ENCODE data around the gene SPPL2C. TPM values are rescaled to one million over a fixed set of nuclear protein-coding genes. Genes with fewer than 3 reads are reported as not detected.

The SPPL2C gene, protein sequence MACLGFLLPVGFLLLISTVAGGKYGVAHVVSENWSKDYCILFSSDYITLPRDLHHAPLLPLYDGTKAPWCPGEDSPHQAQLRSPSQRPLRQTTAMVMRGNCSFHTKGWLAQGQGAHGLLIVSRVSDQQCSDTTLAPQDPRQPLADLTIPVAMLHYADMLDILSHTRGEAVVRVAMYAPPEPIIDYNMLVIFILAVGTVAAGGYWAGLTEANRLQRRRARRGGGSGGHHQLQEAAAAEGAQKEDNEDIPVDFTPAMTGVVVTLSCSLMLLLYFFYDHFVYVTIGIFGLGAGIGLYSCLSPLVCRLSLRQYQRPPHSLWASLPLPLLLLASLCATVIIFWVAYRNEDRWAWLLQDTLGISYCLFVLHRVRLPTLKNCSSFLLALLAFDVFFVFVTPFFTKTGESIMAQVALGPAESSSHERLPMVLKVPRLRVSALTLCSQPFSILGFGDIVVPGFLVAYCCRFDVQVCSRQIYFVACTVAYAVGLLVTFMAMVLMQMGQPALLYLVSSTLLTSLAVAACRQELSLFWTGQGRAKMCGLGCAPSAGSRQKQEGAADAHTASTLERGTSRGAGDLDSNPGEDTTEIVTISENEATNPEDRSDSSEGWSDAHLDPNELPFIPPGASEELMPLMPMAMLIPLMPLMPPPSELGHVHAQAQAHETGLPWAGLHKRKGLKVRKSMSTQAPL
- not detected for polyA plus RNA-seq
- long read RNA-seq, donor 1: 0 reads
- long read RNA-seq, donor 2: 0 reads
- long read RNA-seq, donor 3: 0 reads
- long read RNA-seq, donor 4: 0 reads
- long read RNA-seq, donor 5: 0 reads
- long read RNA-seq, donor 6: 0 reads
- long read RNA-seq, donor 7: 0 reads
- long read RNA-seq, donor 8: 0 reads
- long read RNA-seq, donor 9: 0 reads
- long read RNA-seq, donor 10: 0 reads

DNA sequence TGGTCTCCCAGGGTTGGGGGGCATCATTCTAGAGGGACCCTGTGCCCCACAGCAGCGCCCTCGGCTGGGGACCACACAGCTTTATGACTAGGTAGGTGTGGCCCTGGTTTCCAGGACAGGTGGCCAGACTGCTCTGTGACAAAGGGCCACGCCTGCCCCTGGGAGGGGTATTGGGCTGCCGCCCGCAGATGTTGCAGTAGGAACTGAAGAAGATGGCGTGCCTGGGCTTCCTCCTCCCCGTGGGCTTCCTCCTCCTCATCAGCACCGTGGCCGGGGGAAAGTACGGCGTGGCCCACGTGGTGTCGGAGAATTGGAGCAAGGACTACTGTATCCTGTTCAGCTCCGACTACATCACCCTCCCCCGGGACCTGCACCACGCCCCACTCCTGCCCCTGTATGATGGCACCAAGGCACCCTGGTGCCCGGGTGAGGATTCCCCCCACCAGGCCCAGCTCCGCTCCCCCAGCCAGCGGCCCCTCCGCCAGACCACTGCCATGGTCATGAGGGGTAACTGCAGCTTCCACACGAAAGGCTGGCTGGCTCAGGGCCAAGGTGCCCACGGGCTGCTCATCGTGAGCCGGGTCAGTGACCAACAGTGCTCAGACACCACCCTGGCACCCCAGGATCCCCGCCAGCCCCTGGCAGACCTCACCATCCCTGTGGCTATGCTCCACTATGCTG is at the start of gene SPPL2C:
Gene SPPL2C, plus strand, starts transcription at position 187 of the 681 bp plus-strand sequence. Its CDS starts 26 bp downstream, at position 213.
- DNase-seq (peak in 1 of 2 donors; percentile 16), FAIRE-seq (no peak)
- peaks cover 0 to 1% (median 0%) of the 10 kb centered on the region in 3 donors for H3K27me3 ChIP-seq (ENCODE audit: control insufficient read depth in 3 of 3, insufficient read depth in 3 of 3, low read length in 3 of 3)
- WGBS, 3 donors: 51 to 75% (median 56%) methylated on average over 20 to 25 of the region's 25 CpGs
- H3K4me3 ChIP-seq (ENCODE audit: low read depth in 1 of 3, low read length in 3 of 3): no peak within 1 kb of the TSS
- no peaks in the 10 kb centered on the region for H3K4me1 ChIP-seq (ENCODE audit: control insufficient read depth in 3 of 3, insufficient read depth in 2 of 3, low read depth in 1 of 3, low read length in 2 of 3)
- H3K9me3 ChIP-seq (ENCODE audit: control insufficient read depth in 2 of 2, insufficient read depth in 1 of 2, low read depth in 1 of 2, low read length in 1 of 2): no peaks in the 10 kb centered on the region
- H3K27ac ChIP-seq (ENCODE audit: low read depth in 1 of 3, low read length in 2 of 3): no peak within 1 kb of the TSS
- no peaks in the 10 kb centered on the region for H3K36me3 ChIP-seq (ENCODE audit: control insufficient read depth in 3 of 3, insufficient read depth in 2 of 3, low read depth in 1 of 3, low read length in 3 of 3)

DNA sequence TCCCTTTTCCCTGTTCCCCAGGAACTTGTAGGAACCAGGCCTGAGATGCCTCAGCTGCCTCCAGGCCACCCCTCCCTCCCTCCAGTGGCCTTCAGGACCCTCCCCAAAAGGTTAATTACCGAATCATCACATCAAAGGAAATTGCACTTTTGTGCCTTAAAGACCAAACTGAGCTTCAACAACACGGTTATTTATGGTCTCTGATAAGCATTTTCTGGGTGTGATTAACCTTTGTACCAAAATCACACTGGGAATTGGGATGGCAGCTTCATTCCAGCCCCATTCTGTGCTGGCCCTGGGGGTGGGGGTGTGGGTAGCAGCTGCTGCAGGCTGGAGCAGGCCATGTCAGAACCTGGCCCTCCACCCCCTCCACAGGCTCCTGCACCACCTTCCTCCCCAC is 43.9 kb upstream of the SPPL2C start:
- WGBS, 3 donors: 3 to 24% (median 9%) methylated on average over 2 of the region's 2 CpGs
- no peak overlapping the region for H3K4me3 ChIP-seq (ENCODE audit: low read depth in 1 of 3, low read length in 3 of 3)
- FAIRE-seq: no peak
- no peaks in the 10 kb centered on the region for H3K9me3 ChIP-seq (ENCODE audit: control insufficient read depth in 2 of 2, insufficient read depth in 1 of 2, low read depth in 1 of 2, low read length in 1 of 2)
- peak; percentile 44 to 54 for DNase-seq
- H3K27me3 ChIP-seq (ENCODE audit: control insufficient read depth in 3 of 3, insufficient read depth in 3 of 3, low read length in 3 of 3): peaks cover 0 to 7% (median 5%) of the 10 kb centered on the region in 3 donors
- H3K36me3 ChIP-seq (ENCODE audit: control insufficient read depth in 3 of 3, insufficient read depth in 2 of 3, low read depth in 1 of 3, low read length in 3 of 3): no peaks in the 10 kb centered on the region
- H3K4me1 ChIP-seq (ENCODE audit: control insufficient read depth in 3 of 3, insufficient read depth in 2 of 3, low read depth in 1 of 3, low read length in 2 of 3): peaks cover 0 to 5% (median 0%) of the 10 kb centered on the region in 3 donors
- no peak overlapping the region for H3K27ac ChIP-seq (ENCODE audit: low read depth in 1 of 3, low read length in 2 of 3)

DNA sequence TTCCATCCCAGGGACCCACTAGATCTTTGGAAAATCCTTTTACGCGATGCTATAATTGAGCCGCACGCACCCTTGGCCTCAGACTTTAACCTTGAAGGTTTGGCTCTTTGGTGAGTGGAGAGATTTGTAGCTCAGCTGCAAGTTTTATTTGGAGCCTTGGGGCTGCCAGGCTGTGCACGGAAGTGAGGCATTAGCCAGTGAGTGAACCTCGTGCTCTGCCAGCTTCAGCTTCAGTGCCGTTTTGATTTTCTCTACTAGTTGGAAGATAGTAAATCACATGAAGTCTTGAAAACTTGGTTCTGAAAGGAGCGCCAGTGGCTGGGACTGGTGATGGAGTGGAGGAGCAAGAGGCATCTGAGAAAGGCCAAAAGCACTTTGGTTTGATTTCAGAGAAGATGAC is 43.3 kb upstream of the SPPL2C start:
- Histone ChIP-seq H3K4me3 (ENCODE audit: low read depth in 1 of 3, low read length in 3 of 3) (no peak overlapping the region), H3K27ac (ENCODE audit: low read depth in 1 of 3, low read length in 2 of 3) (no peak overlapping the region), H3K4me1 (ENCODE audit: control insufficient read depth in 3 of 3, insufficient read depth in 2 of 3, low read depth in 1 of 3, low read length in 2 of 3) (peaks cover 0 to 5% (median 0%) of the 10 kb centered on the region in 3 donors), H3K27me3 (ENCODE audit: control insufficient read depth in 3 of 3, insufficient read depth in 3 of 3, low read length in 3 of 3) (peaks cover 0 to 7% (median 0%) of the 10 kb centered on the region in 3 donors), H3K9me3 (ENCODE audit: control insufficient read depth in 2 of 2, insufficient read depth in 1 of 2, low read depth in 1 of 2, low read length in 1 of 2) (no peaks in the 10 kb centered on the region), H3K36me3 (ENCODE audit: control insufficient read depth in 3 of 3, insufficient read depth in 2 of 3, low read depth in 1 of 3, low read length in 3 of 3) (no peaks in the 10 kb centered on the region)
- FAIRE-seq (no peak), DNase-seq (peak; percentile 9 to 55)
- WGBS, 3 donors: 18 to 53% (median 39%) methylated on average over 8 of the region's 8 CpGs

DNA sequence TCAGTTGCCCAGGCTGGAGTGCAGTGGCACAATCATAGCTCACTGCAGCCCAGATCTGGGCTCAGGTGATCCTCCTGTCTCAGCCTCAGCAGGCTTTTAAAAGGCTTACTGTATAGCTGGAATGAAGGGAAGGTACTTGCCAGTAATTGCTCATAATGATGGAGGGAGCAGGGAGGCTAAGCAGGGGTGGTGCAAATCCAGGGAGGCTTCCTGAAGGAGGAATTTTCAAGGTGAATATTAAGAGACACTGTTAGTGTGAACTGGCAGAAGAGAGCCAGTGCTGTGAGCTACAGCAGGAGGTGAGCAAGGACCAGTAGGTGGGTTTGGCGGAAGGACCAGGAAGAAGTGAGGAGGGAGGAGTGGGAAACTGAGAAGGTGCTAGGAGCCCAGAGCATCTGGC is 35.8 kb upstream of the SPPL2C start:
- Histone ChIP-seq H3K27me3 (ENCODE audit: control insufficient read depth in 3 of 3, insufficient read depth in 3 of 3, low read length in 3 of 3) (peaks cover 0 to 11% (median 0%) of the 10 kb centered on the region in 3 donors), H3K27ac (ENCODE audit: low read depth in 1 of 3, low read length in 2 of 3) (no peak overlapping the region), H3K4me3 (ENCODE audit: low read depth in 1 of 3, low read length in 3 of 3) (no peak overlapping the region), H3K36me3 (ENCODE audit: control insufficient read depth in 3 of 3, insufficient read depth in 2 of 3, low read depth in 1 of 3, low read length in 3 of 3) (no peaks in the 10 kb centered on the region), H3K9me3 (ENCODE audit: control insufficient read depth in 2 of 2, insufficient read depth in 1 of 2, low read depth in 1 of 2, low read length in 1 of 2) (no peaks in the 10 kb centered on the region), H3K4me1 (ENCODE audit: control insufficient read depth in 3 of 3, insufficient read depth in 2 of 3, low read depth in 1 of 3, low read length in 2 of 3) (no peaks in the 10 kb centered on the region)
- 82 to 100% (median 100%) methylated on average over 1 of the region's 1 CpG for WGBS, 3 donors
- FAIRE-seq (no peak), DNase-seq (no peak)

DNA sequence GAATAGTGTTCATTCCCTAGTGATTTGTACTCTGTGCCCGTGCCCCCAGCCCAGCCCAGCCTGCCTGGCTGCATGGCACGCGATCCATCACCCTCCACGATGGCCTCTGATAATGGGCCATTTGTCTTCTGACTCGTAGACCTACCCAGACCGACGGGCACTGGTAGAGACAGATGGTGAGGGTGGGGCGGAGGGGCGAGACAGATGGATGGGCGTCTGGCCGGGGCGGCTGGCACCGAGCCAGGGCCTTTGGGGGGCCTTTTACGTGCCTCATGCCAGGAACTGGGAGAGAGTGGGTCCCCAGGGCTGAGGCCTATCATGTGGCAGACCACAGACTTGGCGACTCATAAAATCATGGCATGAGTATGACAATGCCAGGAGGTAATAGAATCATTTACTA is 35.2 kb upstream of the SPPL2C start:
- Histone ChIP-seq H3K4me3 (ENCODE audit: low read depth in 1 of 3, low read length in 3 of 3) (no peak overlapping the region), H3K27me3 (ENCODE audit: control insufficient read depth in 3 of 3, insufficient read depth in 3 of 3, low read length in 3 of 3) (peaks cover 0 to 13% (median 0%) of the 10 kb centered on the region in 3 donors), H3K9me3 (ENCODE audit: control insufficient read depth in 2 of 2, insufficient read depth in 1 of 2, low read depth in 1 of 2, low read length in 1 of 2) (no peaks in the 10 kb centered on the region), H3K27ac (ENCODE audit: low read depth in 1 of 3, low read length in 2 of 3) (no peak overlapping the region), H3K4me1 (ENCODE audit: control insufficient read depth in 3 of 3, insufficient read depth in 2 of 3, low read depth in 1 of 3, low read length in 2 of 3) (no peaks in the 10 kb centered on the region), H3K36me3 (ENCODE audit: control insufficient read depth in 3 of 3, insufficient read depth in 2 of 3, low read depth in 1 of 3, low read length in 3 of 3) (no peaks in the 10 kb centered on the region)
- FAIRE-seq: no peak
- DNase-seq: no peak
- 65 to 76% (median 74%) methylated on average over 15 of the region's 15 CpGs for WGBS, 3 donors

DNA sequence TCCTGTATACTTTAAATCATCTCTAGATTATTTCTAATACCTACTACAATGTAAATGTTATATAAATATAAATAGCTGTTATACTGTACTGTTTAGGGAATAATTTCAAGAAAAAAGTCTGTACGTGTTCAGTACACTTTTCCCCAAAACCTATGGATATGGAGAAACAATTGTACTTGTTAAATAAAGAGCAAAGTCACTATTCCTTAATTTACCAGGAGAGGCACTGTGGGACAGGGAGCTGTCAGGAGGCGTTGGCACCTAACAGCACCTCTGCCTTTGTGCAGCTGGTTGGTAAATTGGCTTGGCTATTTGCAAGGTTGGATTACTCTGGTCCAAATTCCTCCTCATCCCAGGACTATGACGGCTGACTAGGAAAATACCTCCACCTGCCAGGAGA is 32.6 kb upstream of the SPPL2C start:
- DNase-seq: peak; percentile 20 to 46
- no peak overlapping the region for H3K4me3 ChIP-seq (ENCODE audit: low read depth in 1 of 3, low read length in 3 of 3)
- FAIRE-seq: no peak
- H3K27ac ChIP-seq (ENCODE audit: low read depth in 1 of 3, low read length in 2 of 3): no peak overlapping the region
- no peaks in the 10 kb centered on the region for H3K36me3 ChIP-seq (ENCODE audit: control insufficient read depth in 3 of 3, insufficient read depth in 2 of 3, low read depth in 1 of 3, low read length in 3 of 3)
- peaks cover 0 to 11% (median 0%) of the 10 kb centered on the region in 3 donors for H3K27me3 ChIP-seq (ENCODE audit: control insufficient read depth in 3 of 3, insufficient read depth in 3 of 3, low read length in 3 of 3)
- H3K4me1 ChIP-seq (ENCODE audit: control insufficient read depth in 3 of 3, insufficient read depth in 2 of 3, low read depth in 1 of 3, low read length in 2 of 3): no peaks in the 10 kb centered on the region
- no peaks in the 10 kb centered on the region for H3K9me3 ChIP-seq (ENCODE audit: control insufficient read depth in 2 of 2, insufficient read depth in 1 of 2, low read depth in 1 of 2, low read length in 1 of 2)
- 25 to 52% (median 30%) methylated on average over 3 of the region's 3 CpGs for WGBS, 3 donors

DNA sequence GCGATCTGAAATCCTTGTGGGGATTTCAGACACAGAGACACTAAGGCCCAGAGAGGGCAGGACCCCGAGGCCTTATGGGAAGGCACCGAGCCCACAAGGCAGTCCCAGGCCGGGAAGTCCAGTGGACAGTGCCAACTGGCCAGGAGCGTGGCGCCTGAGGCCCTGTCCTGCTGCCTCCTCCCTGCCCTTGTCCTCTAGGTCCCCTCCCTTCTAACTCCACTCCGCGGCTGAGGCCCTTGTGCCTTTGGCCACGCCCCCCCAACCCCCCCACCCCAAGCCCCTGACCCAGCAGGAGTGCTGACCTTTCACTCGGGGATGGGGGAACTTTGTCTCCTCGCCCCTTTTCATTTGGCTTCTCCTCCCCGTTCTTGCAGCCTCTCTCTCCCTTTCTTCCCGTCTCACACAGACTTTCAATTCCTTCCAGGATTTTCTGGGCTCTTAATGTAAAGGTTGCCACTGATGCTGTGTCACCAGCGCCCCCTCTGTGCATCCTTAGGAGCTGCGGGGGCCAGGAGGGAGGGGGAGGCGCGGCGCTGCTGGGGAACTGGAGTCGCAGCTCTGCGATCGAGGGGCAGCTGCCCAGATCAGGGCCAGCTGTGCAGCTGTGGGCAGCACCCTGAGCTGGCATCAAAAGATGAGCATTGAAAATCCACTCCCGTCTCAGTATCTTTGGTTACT is 31.5 kb upstream of the SPPL2C start:
- peaks cover 0 to 11% (median 0%) of the 10 kb centered on the region in 3 donors for H3K27me3 ChIP-seq (ENCODE audit: control insufficient read depth in 3 of 3, insufficient read depth in 3 of 3, low read length in 3 of 3)
- no peak for FAIRE-seq
- no peak for DNase-seq

More for the DNA sequence above, 31.5 kb upstream of the SPPL2C start:
- no peak overlapping the region for H3K4me3 ChIP-seq (ENCODE audit: low read depth in 1 of 3, low read length in 3 of 3)
- no peaks in the 10 kb centered on the region for H3K4me1 ChIP-seq (ENCODE audit: control insufficient read depth in 3 of 3, insufficient read depth in 2 of 3, low read depth in 1 of 3, low read length in 2 of 3)
- no peak overlapping the region for H3K27ac ChIP-seq (ENCODE audit: low read depth in 1 of 3, low read length in 2 of 3)
- 33 to 69% (median 66%) methylated on average over 18 to 22 of the region's 22 CpGs for WGBS, 3 donors
- no peaks in the 10 kb centered on the region for H3K9me3 ChIP-seq (ENCODE audit: control insufficient read depth in 2 of 2, insufficient read depth in 1 of 2, low read depth in 1 of 2, low read length in 1 of 2)
- H3K36me3 ChIP-seq (ENCODE audit: control insufficient read depth in 3 of 3, insufficient read depth in 2 of 3, low read depth in 1 of 3, low read length in 3 of 3): no peaks in the 10 kb centered on the region
